Liver (tissue), 9 donors: Measurements from ENCODE around the gene CNIH3. TPM values are rescaled to one million over a fixed set of nuclear protein-coding genes. Genes with fewer than 3 reads are reported as not detected.
A peak's percentile ranks its signal among the peaks of the same experiment; 100 is the strongest.

Experiments used
- DNase-seq: peaks from one replicate; pipeline ENCODE4 v3.0.0-alpha.2; 2017; ENCODE audit warnings: low spot score
- H3K27ac ChIP-seq, 2 donors: one replicate each; pipeline ENCODE4 v1.7.0; 2013; ENCODE audit warnings: inconsistent platforms in 2 of 2, low read length in 2 of 2, control low read depth in 1 of 2, low read depth in 1 of 2, mild to moderate bottlenecking in 1 of 2
- H3K27me3 ChIP-seq, 4 donors: one replicate each; pipeline versions ENCODE4 v1.6.1 to v1.7.0; 2013; ENCODE audit warnings: low read length in 3 of 4, inconsistent platforms in 1 of 4, mild to moderate bottlenecking in 1 of 4, moderate library complexity in 1 of 4; ENCODE audit not compliant: control insufficient read depth in 4 of 4, insufficient read depth in 4 of 4
- H3K36me3 ChIP-seq, 4 donors: one replicate each; pipeline versions ENCODE4 v1.6.1 to v1.7.0; 2013; ENCODE audit warnings: low read length in 3 of 4, mild to moderate bottlenecking in 3 of 4, low read depth in 1 of 4, moderate library complexity in 1 of 4; ENCODE audit not compliant: control insufficient read depth in 4 of 4, insufficient read depth in 3 of 4
- H3K4me1 ChIP-seq, 4 donors: one replicate each; pipeline versions ENCODE4 v1.6.1 to v1.7.0; 2013; ENCODE audit warnings: low read length in 3 of 4, mild to moderate bottlenecking in 3 of 4, moderate library complexity in 1 of 4; ENCODE audit not compliant: control insufficient read depth in 4 of 4, insufficient read depth in 4 of 4
- H3K4me3 ChIP-seq, 3 donors: one replicate each; pipeline versions ENCODE4 v1.6.1 to v1.7.0; 2013; ENCODE audit warnings: low read length in 3 of 3, control low read depth in 1 of 3, low read depth in 1 of 3, mild to moderate bottlenecking in 1 of 3
- H3K9ac ChIP-seq, 2 donors: one replicate each; pipeline ENCODE4 v1.7.0; 2013; ENCODE audit warnings: low read length in 2 of 2, mild to moderate bottlenecking in 2 of 2, moderate library complexity in 2 of 2, control low read depth in 1 of 2, low read depth in 1 of 2
- H3K9me3 ChIP-seq, 4 donors: one replicate each; pipeline versions ENCODE4 v1.6.1 to v1.7.0; 2013; ENCODE audit warnings: low read length in 3 of 4; ENCODE audit not compliant: control insufficient read depth in 4 of 4
- ATF3 ChIP-seq: IDR thresholded peaks from 2 replicates; pipeline ENCODE4 v1.6.1; 2016; ENCODE audit warnings: antibody characterized with exemption
- CTCF ChIP-seq: fragments of 150-350 bp; IDR thresholded peaks from 2 replicates; pipeline ENCODE4 v1.5.1; 2017; ENCODE audit warnings: improper control_type of control experiment, low read depth, low read length; ENCODE audit not compliant: missing input control
- EGR1 ChIP-seq, 2 donors: IDR thresholded peaks; 2 replicates each; pipeline ENCODE4 v1.6.1; 2016 to 2018; ENCODE audit warnings: antibody characterized with exemption in 2 of 2, low read depth in 2 of 2
- FOXA1 ChIP-seq: IDR thresholded peaks from 2 replicates; pipeline ENCODE4 v1.6.1; 2016; ENCODE audit warnings: antibody characterized with exemption
- FOXA2 ChIP-seq: IDR thresholded peaks from 2 replicates; pipeline ENCODE4 v1.6.1; 2016; ENCODE audit warnings: antibody characterized with exemption
- GABPA ChIP-seq, 2 donors: IDR thresholded peaks in 1 of 2; conservative IDR thresholded peaks in 1 of 2; 2 replicates each; pipeline ENCODE4 v1.6.1; 2016; ENCODE audit warnings: antibody characterized with exemption in 2 of 2, mild to moderate bottlenecking in 1 of 2, moderate library complexity in 1 of 2
- HNF4A ChIP-seq, 2 donors: conservative IDR thresholded peaks; 2 replicates each; pipeline ENCODE4 v1.6.1; 2016; ENCODE audit warnings: antibody characterized with exemption in 2 of 2, mild to moderate bottlenecking in 2 of 2
- HNF4G ChIP-seq: IDR thresholded peaks from 2 replicates; pipeline ENCODE4 v1.6.1; 2016; ENCODE audit warnings: antibody characterized with exemption
- JUND ChIP-seq, 2 donors: IDR thresholded peaks; 2 replicates each; pipeline ENCODE4 v1.6.1; 2016; ENCODE audit warnings: antibody characterized with exemption in 2 of 2
- MAX ChIP-seq: IDR thresholded peaks from 2 replicates; pipeline ENCODE4 v1.6.1; 2016; ENCODE audit warnings: antibody characterized with exemption
- NR2F2 ChIP-seq: IDR thresholded peaks from 2 replicates; pipeline ENCODE4 v1.6.1; 2016; ENCODE audit warnings: antibody characterized with exemption
- RAD21 ChIP-seq, 2 donors: IDR thresholded peaks; 2 replicates each; pipeline ENCODE4 v1.6.1; 2016; ENCODE audit warnings: antibody characterized with exemption in 2 of 2, mild to moderate bottlenecking in 2 of 2
- REST ChIP-seq: IDR thresholded peaks from 2 replicates; pipeline ENCODE4 v1.6.1; 2016; ENCODE audit warnings: antibody characterized with exemption, mild to moderate bottlenecking
- RXRA ChIP-seq, 2 donors: IDR thresholded peaks; 2 replicates each; pipeline ENCODE4 v1.6.1; 2017 to 2018; ENCODE audit warnings: antibody characterized with exemption in 2 of 2, mild to moderate bottlenecking in 1 of 2
- SP1 ChIP-seq: IDR thresholded peaks from 2 replicates; pipeline ENCODE4 v1.6.1; 2018; ENCODE audit warnings: antibody characterized with exemption, mild to moderate bottlenecking
- TAF1 ChIP-seq: conservative IDR thresholded peaks from 2 replicates; pipeline ENCODE4 v1.6.1; 2016; ENCODE audit warnings: antibody characterized with exemption, mild to moderate bottlenecking
- YY1 ChIP-seq: IDR thresholded peaks from 2 replicates; pipeline ENCODE4 v1.6.1; 2016; ENCODE audit warnings: antibody characterized with exemption, mild to moderate bottlenecking
- ZBTB33 ChIP-seq: IDR thresholded peaks from 2 replicates; pipeline ENCODE4 v1.6.1; 2016; ENCODE audit warnings: antibody characterized with exemption
- WGBS: extraction: QIAGEN DNeasy Blood & Tissue Kit; methylation state at CpG from one replicate; pipeline ENCODE4 v1.1.7; 2013; 5-methylcytosine and 5-hydroxymethylcytosine counted together
- polyA plus RNA-seq, 2 donors: library from polyadenylated mRNA; stranded (reverse) in 1 of 2; unstranded in 1 of 2; fragments of 200-250 nt in 1 of 2; fragments of >200 nt in 1 of 2; fragmentation: Nextera tagmentation in 1 of 2; extraction: Ambion mirVana in 1 of 2; gene quantifications; one replicate each; pipeline versions ENCODE4 v1.2.1 to v1.2.3, GENCODE V29; 2013 to 2015
- total RNA-seq, 2 donors: library from RNA; depleted of rRNA; stranded (reverse); fragments of >200 nt; gene quantifications; one replicate each; pipeline ENCODE4 v1.2.3, GENCODE V29; 2014
- donor health status: healthy.
- donor health status: healthy.
- donor health status: healthy.
- donor health status: healthy.
- donor health status: healthy.

Gene CNIH3
- total and polyA plus RNA-seq, 4 donors = 0.39 to 1.0 (median 0.93) TPM

GRCh38 chr1:224730540-224730939 is 114.4 kb downstream of the CNIH3 start:
- no peak for DNase-seq
- TF ChIP-seq EGR1 (IDR thresholded peaks at IDR 0.05; ENCODE audit: low read depth in 2 of 2) = no peak
- no peak for TF ChIP-seq REST
- TF ChIP-seq TAF1 = no peak
- no peak for TF ChIP-seq HNF4A (conservative IDR thresholded peaks at IDR 0.05)
- TF ChIP-seq HNF4G = no peak
- no peak for TF ChIP-seq GABPA (IDR thresholded peaks at IDR 0.05 in 1 of 2, conservative IDR thresholded peaks at IDR 0.05 in 1 of 2)
- no peak for TF ChIP-seq ATF3
- no peak for TF ChIP-seq ZBTB33
- TF ChIP-seq RXRA (IDR thresholded peaks at IDR 0.05) = no peak
- no peak for TF ChIP-seq RAD21 (IDR thresholded peaks at IDR 0.05)
- no peak for TF ChIP-seq JUND (IDR thresholded peaks at IDR 0.05)
- 89% methylated on average over 1 of the region's 1 CpG for WGBS
- H3K9ac ChIP-seq = no peak overlapping the region
- H3K4me1 ChIP-seq = peaks cover 2 to 32% (median 11%) of the 10 kb centered on the region in 4 donors
- no peaks in the 10 kb centered on the region for H3K27me3 ChIP-seq
- peak overlapping the region in 1 of 2 donors; percentile 80 for H3K27ac ChIP-seq
- no peaks in the 10 kb centered on the region for H3K9me3 ChIP-seq
- no peak overlapping the region for H3K4me3 ChIP-seq
- no peaks in the 10 kb centered on the region for H3K36me3 ChIP-seq

- no peaks in the 10 kb centered on the region for H3K36me3 ChIP-seq
- no peak overlapping the region for H3K4me3 ChIP-seq
- peak overlapping the region in 1 of 2 donors; percentile 80 for H3K27ac ChIP-seq
- TF ChIP-seq GABPA (IDR thresholded peaks at IDR 0.05 in 1 of 2, conservative IDR thresholded peaks at IDR 0.05 in 1 of 2) (no peak), SP1 (peak; percentile 69), ZBTB33 (no peak), MAX (no peak), YY1 (peak; percentile 79), ATF3 (peak; percentile 15), NR2F2 (no peak), JUND (IDR thresholded peaks at IDR 0.05) (no peak), FOXA2 (no peak), HNF4A (conservative IDR thresholded peaks at IDR 0.05) (peak; percentile 43 to 48), CTCF (no peak), FOXA1 (no peak), RXRA (IDR thresholded peaks at IDR 0.05) (peak; percentile 45 to 47)
- no peak for DNase-seq
- H3K9ac ChIP-seq = no peak overlapping the region
- H3K4me1 ChIP-seq = peaks cover 2 to 32% (median 11%) of the 10 kb centered on the region in 4 donors
- H3K27me3 ChIP-seq = no peaks in the 10 kb centered on the region
- H3K9me3 ChIP-seq = no peaks in the 10 kb centered on the region
These were observed 114.8 kb downstream of the CNIH3 start for GRCh38 chr1:224730965-224731364.
